Hepatic stellate cell (primary cell): Measurements from ENCODE around the gene GSG1L.

Source experiments
- DNase-seq: peaks from one replicate; pipeline ENCODE4 v3.0.0; 2011; ENCODE audit warnings: low spot score

GSG1L gene

DNA sequence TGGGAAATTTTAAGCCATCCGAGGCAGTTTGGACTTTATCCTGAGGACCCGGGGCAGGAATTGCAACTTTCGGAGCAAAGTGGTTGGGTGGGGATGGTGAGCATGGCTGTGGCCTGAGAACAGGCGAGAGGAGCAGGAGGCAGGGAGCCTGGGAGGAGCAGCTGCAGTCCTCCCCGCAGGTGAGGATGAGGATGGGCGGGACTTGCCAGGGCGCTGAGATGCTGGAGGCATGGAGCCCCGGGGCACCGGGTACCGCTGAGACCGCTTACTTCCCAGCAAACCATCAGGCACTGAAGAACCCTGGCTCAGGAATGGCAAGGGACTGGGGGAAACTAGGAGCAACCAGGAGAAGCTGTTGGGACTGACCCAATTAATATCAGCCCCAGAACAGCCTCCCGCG, 210.8 kb downstream of the GSG1L start:
- no peak for DNase-seq

- no peak for DNase-seq
These were observed 211.4 kb downstream of the GSG1L start for GRCh38 chr16:27852116-27852515.

- DNase-seq: no peak
These were observed 211.9 kb downstream of the GSG1L start for GRCh38 chr16:27851586-27851985.

GRCh38 chr16:27849621-27850020, 213.9 kb downstream of the GSG1L start:
- DNase-seq: no peak

DNA sequence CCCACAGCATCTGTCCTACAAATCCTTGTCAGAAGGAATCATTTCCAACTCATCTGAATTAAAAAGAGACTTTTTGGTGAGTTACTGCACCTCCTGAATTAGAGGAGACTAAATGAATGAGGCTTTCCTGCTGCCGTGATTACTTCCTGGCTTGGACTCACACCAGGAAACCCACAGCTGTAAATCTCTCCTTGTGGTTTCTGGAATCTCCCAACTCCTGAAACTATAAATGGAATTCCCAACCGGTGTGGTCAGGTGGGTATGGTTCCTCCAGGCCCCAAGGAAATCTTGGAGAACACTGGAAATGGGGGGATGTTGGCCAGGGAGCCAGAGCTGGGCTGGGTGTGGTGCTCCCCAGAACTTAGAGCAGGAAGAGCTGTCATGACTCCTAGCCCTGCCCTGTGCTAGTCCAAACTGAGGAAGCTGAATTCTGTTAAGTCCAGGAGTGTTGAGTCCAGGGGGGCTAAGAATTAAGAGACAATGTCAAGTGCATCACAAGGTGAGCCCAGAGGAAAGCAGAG, 216.4 kb downstream of the GSG1L start:
- DNase-seq: no peak

GRCh38 chr16:27844826-27845225, 218.7 kb downstream of the GSG1L start:
- no peak for DNase-seq

- no peak for DNase-seq
These were observed 219.7 kb downstream of the GSG1L start for GRCh38 chr16:27843800-27844199.

GRCh38 chr16:27841911-27842310, 221.6 kb downstream of the GSG1L start:
- DNase-seq: no peak

- no peak for DNase-seq
These were observed 222.3 kb downstream of the GSG1L start for GRCh38 chr16:27841061-27841801.

- DNase-seq: no peak
These were observed 223.0 kb downstream of the GSG1L start for GRCh38 chr16:27840311-27841060.

DNA sequence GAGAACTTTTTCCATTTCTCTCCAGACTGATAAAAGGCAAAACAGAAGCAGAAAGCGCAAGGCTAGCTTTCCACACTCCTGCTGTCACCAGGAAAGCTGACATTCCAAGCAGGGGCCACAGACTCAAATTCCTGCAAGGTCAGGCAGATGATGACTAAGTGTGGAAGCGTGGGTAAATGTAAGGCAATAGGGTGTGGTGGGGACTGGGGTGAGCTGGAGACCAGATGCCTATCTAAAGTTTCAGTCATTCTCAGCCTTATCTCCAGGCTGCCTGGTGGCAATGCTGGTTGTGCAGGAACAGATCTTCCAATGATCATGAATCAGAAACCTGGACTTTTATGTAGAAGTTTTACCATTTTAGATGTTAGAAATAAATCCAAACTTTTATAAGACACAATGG, 224.1 kb downstream of the GSG1L start:
- peak; percentile 34 for DNase-seq

DNA sequence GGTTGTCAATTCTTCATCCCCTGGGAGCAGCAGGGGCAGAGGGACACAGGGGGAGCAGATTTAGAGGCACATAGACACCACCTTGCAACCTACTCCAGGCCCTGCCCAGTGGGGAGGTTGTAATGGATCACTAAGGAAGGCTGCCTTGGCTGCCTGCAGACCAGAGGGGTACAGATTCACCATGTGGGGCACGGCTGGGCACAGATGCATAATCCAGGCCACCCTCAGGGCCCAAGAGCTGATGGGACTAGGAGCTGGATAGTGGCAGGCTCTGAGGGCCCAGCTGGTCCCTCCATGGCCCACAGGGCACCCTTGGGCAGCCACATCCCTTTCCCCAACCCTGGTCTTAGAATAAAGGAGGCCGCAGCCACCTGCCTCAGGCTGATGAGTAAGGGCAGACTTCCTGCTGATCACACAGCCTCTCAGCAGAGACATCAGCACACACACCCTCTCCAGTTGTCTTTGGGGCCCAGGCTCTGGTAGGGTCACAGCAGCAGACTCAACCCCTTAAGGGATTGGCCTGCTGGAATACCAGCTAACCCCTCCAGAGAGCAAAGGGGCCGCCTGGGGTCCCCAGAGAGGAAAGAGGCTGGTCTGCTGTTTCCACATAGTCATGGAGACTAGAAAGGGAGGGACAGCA, 224.9 kb downstream of the GSG1L start:
- DNase-seq: no peak

- no peak for DNase-seq
These were observed 233.5 kb downstream of the GSG1L start for GRCh38 chr16:27829975-27830374.

DNA sequence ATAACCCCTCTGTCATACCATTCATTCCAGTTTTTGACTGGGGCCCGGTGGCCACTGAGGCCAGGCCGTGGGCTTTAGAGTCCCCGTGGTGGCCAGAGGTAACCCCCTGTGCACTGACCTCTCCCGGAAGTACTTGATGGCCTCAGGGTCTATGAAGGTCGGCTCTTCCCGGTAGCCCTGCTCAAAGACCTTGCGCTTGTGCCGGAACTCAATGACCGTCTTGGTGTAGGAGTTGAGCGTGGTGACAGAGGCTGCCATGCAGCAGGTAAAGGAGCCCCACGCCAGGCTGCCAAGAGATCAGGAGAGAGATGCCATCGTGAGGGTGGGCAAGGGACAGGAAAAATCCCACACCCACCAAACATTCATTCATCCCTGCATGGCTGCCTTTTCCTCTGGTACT, 234.8 kb downstream of the GSG1L start:
- DNase-seq: no peak

DNA sequence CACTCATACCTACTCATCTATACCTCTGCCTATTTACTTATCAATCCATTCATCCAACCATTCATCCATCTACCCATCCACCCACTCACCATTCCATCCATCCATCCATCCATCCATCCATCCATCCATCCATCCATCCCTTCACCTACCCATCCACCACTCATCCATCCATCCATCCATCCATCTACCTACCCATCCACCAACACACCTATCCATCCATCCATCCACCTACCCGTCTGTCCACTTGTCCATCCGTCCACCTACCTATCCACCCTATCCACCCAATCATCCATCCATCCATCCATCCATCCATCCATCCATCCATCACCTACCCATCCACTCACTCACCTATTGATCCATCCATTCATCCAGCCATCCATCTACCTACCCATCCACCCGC, 235.7 kb downstream of the GSG1L start:
- no peak for DNase-seq

DNA sequence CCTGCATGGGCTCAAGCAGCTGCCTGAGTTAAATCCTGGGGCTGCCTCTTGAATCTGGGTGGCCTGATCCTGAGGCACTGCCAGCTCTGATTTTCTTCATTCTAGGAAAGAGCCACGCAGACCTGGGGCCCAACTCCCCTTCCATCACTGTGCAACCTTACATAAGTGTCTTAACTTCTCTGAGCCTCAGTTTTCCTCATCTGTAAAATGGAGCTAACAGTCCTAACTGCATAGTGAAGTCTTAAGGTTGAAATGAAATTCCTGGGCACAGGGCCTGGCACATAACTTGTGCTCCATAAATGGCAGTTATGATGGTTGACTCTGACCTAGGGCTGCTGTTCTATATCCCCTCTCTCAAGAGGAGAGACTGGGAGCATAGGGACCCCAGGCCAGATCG, 236.6 kb downstream of the GSG1L start:
- no peak for DNase-seq

GRCh38 chr16:27826081-27826892, 237.2 kb downstream of the GSG1L start:
- DNase-seq: no peak

DNA sequence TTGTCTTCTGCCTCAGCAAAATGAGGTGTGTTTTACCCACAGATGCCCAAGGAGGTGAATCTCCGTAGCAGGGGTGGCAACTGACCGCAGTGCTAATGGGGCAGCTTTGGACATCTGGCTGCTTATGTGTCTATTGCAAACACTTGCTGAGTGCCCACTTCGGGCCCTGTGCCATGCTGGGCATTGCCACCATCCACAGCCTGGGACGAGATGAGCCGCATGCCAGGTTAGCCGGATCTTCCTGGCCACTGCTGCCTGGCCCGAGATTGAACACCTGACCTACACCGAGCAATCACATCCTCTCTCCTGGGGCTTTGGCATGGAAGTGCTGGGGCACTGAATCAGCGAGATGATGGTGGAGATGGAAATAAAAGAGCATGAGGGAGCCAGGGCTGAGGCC, 238.7 kb downstream of the GSG1L start:
- no peak for DNase-seq

GRCh38 chr16:27824006-27824405, 239.5 kb downstream of the GSG1L start:
- no peak for DNase-seq

DNA sequence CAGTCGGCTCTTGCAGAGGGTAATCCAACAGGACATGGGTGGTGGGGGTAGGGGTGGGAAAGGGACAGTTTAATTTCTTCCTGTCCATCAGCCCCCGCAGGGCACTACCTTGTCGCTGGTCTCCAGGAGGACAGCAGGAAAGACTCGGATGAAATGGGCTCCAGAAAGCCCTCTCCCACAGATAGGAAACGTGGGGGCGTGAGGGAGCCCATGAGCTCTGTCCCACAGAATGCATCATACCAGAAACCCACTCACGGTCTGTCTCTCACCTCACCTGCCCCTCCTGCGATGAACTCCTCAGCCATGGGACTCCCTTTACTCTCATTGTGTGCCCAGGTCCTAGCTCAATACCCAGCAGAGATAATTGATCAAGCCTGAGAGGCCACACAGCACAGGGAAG, 240.1 kb downstream of the GSG1L start:
- DNase-seq: no peak

GRCh38 chr16:27822996-27823395, 240.5 kb downstream of the GSG1L start:
- no peak for DNase-seq

GRCh38 chr16:27822529-27822928, 241.0 kb downstream of the GSG1L start:
- no peak for DNase-seq
